ENCODE data around the gene EHBP1. TPM values are rescaled to one million over a fixed set of nuclear protein-coding genes. Genes with fewer than 3 reads are reported as not detected.

The EHBP1 gene
- total RNA-seq, 1 donor from 2014 or later = 45.8 TPM

GRCh38 chr2:62883629-62884028 lies 178.1 kb downstream of the EHBP1 start:
- no peak for ATAC-seq

GRCh38 chr2:62884086-62884485 lies 178.6 kb downstream of the EHBP1 start:
- intact Hi-C loops (cut with DNase I) = no loop called here
- ATAC-seq (no peak), DNase-seq (no peak)
- TF ChIP-seq, protein P1, sequence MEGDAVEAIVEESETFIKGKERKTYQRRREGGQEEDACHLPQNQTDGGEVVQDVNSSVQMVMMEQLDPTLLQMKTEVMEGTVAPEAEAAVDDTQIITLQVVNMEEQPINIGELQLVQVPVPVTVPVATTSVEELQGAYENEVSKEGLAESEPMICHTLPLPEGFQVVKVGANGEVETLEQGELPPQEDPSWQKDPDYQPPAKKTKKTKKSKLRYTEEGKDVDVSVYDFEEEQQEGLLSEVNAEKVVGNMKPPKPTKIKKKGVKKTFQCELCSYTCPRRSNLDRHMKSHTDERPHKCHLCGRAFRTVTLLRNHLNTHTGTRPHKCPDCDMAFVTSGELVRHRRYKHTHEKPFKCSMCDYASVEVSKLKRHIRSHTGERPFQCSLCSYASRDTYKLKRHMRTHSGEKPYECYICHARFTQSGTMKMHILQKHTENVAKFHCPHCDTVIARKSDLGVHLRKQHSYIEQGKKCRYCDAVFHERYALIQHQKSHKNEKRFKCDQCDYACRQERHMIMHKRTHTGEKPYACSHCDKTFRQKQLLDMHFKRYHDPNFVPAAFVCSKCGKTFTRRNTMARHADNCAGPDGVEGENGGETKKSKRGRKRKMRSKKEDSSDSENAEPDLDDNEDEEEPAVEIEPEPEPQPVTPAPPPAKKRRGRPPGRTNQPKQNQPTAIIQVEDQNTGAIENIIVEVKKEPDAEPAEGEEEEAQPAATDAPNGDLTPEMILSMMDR (IDR thresholded peaks at IDR 0.05) = no peak
- Histone ChIP-seq H3K27me3 (ENCODE audit: low read depth) (no peaks in the 10 kb centered on the region), H3K4me1 (no peaks in the 10 kb centered on the region), H3K4me3 (no peak overlapping the region), H3K27ac (no peak overlapping the region), H3K9me3 (no peaks in the 10 kb centered on the region), H3K36me3 (no peaks in the 10 kb centered on the region)

More at GRCh38 chr2:62883629-62884028, 178.1 kb downstream of the EHBP1 start:
- Histone ChIP-seq H3K27me3 (ENCODE audit: low read depth) (no peaks in the 10 kb centered on the region), H3K36me3 (no peaks in the 10 kb centered on the region), H3K4me3 (no peak overlapping the region), H3K4me1 (no peaks in the 10 kb centered on the region), H3K27ac (no peak overlapping the region), H3K9me3 (no peaks in the 10 kb centered on the region)
- TF ChIP-seq, protein P1 (IDR thresholded peaks at IDR 0.05) = no peak
- intact Hi-C loops (cut with DNase I) = no loop called here
- DNase-seq = no peak

DNA sequence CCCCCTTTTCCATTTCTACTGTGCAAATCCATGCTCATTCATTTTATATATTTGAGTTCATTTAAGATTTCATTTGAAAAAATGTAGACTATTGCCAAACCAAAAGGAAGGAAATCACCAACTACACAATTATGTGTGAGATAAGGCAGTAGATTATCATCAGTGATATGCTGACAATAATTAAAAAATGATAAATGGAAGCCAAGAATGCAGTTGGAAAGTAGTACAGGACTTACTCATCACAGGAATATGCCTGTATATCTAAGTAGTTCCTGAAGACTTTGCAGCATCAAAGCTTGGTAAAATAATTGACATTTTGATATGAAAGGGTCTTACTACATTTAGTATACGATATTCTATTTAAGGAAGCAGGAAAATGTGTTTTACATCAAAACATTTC lies 179.0 kb downstream of the EHBP1 start:
- no peaks in the 10 kb centered on the region for H3K27me3 ChIP-seq (ENCODE audit: low read depth)
- no peak overlapping the region for H3K27ac ChIP-seq
- DNase-seq (no peak), ATAC-seq (no peak)
- H3K4me3 ChIP-seq = no peak overlapping the region
- H3K4me1 ChIP-seq = no peaks in the 10 kb centered on the region
- intact Hi-C loops (cut with DNase I) = no loop called here
- TF ChIP-seq, protein P1 (IDR thresholded peaks at IDR 0.05) = no peak
- no peaks in the 10 kb centered on the region for H3K9me3 ChIP-seq
- H3K36me3 ChIP-seq = no peaks in the 10 kb centered on the region

DNA sequence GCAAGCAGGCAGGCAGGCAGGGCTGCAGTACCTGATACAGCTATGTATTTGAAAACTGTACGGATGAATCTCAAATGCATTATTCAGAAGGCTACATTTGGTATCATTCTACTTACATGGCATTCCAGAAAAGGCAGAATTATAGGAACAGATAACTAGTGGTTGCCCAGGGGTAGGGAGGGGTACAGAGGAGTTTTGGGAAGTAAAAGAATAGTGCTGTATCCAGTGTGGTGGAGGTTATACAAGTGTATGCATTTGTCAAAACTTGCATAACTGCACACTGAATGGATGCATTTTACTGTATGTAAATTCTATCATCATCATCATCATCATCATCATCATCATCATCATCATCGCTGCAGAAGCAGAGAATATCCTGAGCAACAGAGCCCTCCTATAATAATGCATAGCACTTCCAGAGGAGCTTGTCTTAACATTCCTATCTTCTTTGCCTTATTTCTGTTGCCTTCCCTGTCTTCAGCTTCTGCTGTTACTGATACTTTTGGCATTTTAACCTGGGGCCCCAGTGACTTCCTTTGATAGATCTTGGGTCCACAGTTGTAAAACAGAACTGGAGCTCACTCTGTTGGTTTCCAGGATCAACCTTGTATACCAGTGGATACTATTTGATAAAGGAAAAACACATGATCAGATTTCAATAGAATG lies 189.6 kb downstream of the EHBP1 start:
- ATAC-seq (no peak), DNase-seq (no peak)
- intact Hi-C loops (cut with DNase I) = no loop called here

GRCh38 chr2:62895632-62896009 lies 190.1 kb downstream of the EHBP1 start:
- TF ChIP-seq, protein P1 (IDR thresholded peaks at IDR 0.05) = no peak
- no peak overlapping the region for H3K27ac ChIP-seq
- no peaks in the 10 kb centered on the region for H3K27me3 ChIP-seq (ENCODE audit: low read depth)
- intact Hi-C loops (cut with DNase I) = no loop called here
- H3K36me3 ChIP-seq = no peaks in the 10 kb centered on the region
- H3K4me1 ChIP-seq = no peaks in the 10 kb centered on the region
- ATAC-seq (no peak), DNase-seq (no peak)
- no peak overlapping the region for H3K4me3 ChIP-seq
- H3K9me3 ChIP-seq = no peaks in the 10 kb centered on the region

More for the DNA sequence above, 189.6 kb downstream of the EHBP1 start:
- H3K9me3 ChIP-seq = no peaks in the 10 kb centered on the region
- H3K4me1 ChIP-seq = no peaks in the 10 kb centered on the region
- H3K27me3 ChIP-seq (ENCODE audit: low read depth) = no peaks in the 10 kb centered on the region
- H3K4me3 ChIP-seq = no peak overlapping the region
- TF ChIP-seq, protein P1 (IDR thresholded peaks at IDR 0.05) = no peak
- no peak overlapping the region for H3K27ac ChIP-seq
- no peaks in the 10 kb centered on the region for H3K36me3 ChIP-seq

Measured in lower lobe of right lung (tissue), 2 donors.